ENCODE measurements around the gene UBASH3B.
A peak's percentile ranks its signal among the peaks of the same experiment; 100 is the strongest.

Gene UBASH3B

DNA sequence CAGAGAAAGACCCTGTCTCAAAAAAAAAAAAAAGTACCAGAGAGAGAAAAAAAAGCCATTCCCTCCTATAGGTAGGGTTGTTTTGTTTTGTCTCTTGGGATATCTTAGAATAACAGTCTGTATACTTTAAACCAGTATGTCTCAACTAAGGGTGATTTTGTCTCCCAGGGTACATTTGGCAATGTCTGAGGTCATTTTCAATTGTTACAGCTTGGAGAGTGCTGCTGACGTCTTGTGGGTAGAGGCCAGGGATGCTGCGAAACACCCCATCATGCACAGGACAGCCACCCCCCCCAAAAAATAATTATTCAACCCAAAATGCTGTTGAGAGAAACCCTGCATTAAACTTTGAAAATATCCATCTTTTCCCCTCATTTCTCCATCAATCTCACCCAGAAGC, 126.7 kb downstream of the UBASH3B start:
- no peak for DNase-seq (ENCODE audit: low read depth in 2 of 2)

DNA sequence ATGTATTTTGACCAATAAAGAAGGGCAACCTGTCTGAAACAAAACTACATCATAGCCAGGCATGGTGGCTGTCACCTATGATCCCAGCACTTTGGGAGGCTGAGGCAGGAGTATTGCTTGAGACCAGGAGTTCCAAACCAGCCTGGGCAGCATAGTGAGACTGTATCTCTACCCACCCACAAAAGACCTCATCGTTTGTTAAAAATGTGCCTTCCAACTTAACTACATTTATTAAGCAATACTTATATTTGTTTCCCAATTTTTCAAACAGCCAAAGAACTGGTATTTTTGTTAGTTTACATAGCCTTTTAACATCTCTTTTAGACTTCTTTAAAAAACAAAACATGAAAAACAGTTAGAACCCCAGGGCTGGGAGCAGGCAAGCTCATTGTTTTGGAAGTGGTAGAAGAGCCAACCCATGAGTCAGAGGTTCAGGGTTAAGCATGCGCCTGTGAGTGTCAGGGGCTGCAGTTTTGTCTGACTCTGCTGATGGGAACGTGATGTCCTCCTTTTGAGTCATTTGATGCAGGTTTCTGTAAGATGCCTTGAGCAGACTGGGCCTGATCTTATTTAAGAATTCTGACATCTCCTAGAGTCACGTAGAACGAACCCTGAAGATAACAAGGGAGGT, 128.9 kb downstream of the UBASH3B start:
- no peak for DNase-seq (ENCODE audit: low read depth in 2 of 2)

DNA sequence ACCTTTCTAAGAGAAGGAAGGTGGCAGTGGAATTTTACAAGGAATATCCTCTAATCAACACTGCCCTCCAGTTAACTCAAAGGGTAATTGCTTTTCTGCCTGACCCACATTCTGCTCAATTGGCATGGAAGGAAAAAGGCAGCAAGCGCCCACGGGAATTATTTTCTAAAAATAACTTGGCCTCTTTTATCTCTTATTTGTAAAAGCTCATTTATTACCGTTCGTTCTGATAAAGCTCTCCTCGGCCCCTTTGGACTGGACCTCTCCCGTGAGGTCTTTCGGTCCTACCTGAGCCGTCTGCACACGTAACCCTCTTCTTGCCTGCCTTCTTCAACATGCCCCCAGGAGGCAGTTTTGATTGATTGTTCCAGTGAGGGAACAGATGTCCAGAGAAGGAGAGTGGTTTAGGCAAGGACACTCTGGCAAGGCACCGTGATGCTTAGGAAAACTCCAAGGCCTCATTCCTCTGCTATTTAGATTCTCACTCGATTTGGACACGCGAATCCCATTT, 129.6 kb downstream of the UBASH3B start:
- no peak for DNase-seq (ENCODE audit: low read depth in 2 of 2)

DNA sequence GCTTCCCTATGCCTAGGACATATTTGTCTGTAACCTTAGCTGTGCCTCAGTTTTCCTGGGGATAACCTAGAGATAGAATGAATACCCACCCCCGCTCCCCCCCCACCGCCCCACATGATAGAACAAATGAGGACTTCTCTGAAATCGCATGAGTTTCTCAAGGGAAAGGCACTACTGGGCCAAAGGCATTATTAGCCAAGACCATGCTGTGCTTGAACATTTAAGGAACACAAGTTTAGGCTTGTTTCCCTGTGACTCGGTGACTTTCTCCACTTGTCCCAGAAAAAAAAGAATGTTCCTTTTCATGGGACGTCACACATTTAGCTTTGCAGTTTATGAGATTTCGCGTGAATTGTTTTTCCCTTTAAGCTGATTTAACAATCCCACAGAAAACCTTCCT, 131.4 kb downstream of the UBASH3B start:
- DNase-seq (ENCODE audit: low read depth in 2 of 2): no peak

DNA sequence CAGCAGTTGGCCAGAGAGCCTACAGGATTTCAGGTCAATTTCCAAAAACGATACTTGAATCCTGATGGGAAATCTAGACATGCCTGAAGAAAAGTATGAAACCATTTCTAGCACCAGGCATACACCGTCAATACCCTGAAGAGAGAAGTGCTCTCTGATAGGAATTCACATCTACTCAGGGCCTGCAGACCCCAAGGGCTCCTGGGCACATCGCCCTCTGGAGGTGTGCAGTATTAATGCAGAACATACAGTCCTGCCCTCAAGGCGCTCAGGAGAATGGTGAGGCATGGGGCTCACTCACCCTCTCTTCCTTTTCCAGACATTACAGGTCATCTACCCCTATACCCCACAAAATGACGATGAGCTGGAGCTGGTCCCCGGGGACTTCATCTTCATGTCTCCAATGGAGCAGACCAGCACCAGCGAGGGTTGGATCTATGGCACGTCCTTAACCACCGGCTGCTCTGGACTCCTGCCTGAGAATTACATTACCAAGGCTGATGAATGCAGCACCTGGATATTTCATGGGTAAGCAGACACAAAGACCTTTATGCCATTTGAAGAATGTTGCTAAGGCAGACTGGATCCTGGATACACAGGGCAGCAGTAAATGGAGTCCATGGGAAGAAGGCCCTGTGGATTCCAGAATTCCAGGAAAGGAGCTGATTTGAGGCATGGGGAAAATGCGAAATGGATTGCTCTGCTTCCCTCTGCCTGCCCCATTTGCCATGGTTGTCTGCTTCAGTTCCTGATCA, 133.4 kb downstream of the UBASH3B start:
- DNase-seq (ENCODE audit: low read depth in 2 of 2): no peak

DNA sequence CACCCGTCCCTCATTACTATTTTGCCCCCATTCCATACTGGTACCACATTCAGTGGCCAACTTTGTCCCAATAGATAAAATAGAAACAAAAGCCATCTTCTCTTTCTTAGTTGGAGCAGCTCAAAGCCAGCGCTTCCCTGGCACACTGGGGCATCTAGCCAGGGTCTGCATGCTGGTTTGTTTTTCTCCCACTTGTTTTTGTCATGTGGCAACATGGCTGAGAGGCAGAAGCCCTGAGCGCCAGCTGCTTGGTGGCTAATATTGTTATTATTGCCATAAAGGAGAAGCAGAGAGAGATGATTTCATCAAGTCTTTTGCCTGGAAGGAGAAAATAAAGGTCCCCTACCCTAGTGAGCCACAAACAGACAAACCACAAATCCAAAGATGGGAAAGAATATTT, 134.4 kb downstream of the UBASH3B start:
- DNase-seq (ENCODE audit: low read depth in 2 of 2): no peak

DNA sequence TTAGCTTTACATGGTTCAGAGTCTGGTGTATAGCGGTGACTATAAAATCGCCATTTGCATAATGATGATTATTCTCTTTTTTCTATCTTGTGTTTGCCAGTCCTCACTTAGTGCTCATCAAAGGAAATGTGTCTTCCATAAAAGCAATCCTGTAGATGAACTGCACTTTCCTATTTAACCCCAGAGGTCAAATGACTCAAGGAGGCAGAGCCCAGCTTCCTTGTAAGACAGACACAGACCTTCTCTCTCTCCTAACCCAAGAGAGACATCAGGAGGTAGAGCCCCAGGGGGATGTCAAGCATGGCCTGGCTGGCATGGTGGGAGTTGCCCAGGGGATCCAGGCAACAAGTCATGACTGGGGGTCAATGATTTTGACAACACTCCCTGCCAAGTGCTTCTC, 135.9 kb downstream of the UBASH3B start:
- DNase-seq (ENCODE audit: low read depth in 2 of 2): no peak

DNA sequence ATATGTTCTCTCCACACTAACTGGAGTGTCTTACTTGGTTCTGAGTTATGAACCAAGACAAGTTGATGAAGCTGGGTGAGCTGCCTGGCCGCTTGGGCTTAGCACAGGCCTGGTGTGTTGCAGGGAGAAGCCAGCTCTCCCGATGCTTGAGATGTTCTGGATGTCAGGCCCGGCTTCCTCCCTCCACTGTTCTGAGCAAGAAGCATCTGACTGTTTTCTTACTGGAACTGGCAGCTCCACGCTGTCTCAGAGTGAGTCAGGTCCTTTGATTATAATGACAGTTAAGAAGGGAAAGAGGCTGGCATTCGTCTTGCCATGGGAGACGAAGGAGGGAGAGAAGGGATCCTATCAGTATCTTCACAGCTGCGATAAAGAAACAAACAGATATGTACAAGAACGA, 136.3 kb downstream of the UBASH3B start:
- DNase-seq (ENCODE audit: low read depth in 2 of 2): no peak

DNA sequence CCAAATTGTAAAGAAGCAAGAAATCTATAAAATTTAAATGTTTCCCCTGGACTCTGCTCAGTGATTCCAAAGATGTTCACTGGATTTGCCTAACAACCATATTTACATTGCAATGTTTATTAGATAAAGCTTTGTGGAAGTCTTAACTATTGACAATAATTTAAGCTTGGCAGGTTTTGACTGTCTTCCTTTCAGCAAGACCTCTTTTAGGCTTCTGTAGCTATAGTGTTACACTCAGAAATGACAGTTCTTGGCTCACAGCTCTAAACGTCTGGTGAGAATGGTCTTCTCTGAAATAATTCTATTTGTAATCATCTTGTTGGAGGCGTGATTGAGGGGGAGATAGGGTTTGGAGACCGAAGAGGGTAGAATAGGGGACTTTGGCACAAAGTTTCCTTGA, 138.0 kb downstream of the UBASH3B start:
- no peak for DNase-seq (ENCODE audit: low read depth in 2 of 2)

DNA sequence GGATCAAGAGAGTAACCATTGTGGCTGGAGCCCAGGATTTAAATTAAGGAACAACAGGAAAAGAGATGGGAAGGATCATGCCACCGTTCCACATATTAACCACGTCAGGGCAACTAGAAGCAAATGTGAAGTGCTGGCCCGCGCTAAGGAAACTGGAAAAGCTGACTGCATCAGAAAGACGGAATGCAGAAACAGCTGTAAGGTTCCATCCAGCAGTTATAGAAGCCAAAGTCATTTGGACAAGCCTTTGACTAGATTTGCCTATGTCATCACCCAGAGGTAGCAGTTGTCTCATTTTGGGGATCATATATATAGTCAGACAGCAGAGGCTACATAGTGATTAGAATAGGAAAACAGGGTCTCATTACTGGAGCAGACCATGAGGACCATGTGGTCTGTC, 139.8 kb downstream of the UBASH3B start:
- DNase-seq (ENCODE audit: low read depth in 2 of 2): no peak

DNA sequence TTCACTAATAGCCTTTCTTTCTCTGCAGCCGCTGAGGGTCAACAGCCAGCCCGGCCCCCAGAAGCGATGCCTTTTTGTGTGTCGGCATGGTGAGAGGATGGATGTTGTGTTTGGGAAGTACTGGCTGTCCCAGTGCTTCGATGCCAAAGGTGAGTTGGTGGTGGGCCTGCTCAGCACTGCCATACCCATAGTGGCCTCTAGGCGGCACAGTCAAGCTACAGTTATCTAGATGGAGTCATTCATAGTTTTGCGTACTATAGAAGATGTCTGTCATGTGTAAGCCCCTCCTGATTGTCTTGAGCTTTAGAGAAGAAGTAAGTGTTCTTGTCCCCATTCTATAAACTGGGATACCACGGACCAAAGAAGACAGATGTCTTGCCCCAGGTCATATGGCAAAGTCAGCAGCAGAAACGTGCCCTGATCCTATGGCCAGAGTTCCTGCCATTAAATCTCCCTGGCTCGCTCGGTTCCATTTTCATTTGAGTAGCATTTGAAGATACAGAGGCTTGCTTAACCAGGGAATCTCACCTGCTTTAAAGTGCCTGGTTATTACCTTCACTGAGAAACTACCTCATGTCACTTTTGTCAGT, 140.7 kb downstream of the UBASH3B start:
- peak; percentile 64 for DNase-seq (ENCODE audit: low read depth in 2 of 2)

DNA sequence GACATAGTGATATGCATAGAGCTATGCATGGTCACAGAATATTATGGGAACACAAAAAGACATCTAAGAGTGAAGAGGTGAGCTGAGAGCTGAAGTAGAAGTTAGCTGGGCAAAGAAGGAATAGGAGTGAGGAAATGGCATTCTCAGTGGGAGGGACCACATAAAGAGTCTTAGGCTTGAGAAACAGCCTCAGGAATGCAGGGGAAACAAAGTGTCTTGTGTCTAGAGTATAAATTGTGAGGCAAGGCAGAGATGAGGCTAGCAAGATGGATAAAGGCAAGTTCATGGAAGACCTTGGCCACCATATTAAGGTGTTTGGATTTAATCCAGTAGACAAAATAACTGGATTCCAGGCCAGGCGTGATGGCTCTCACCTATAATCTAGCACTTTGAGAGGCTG, 142.1 kb downstream of the UBASH3B start:
- DNase-seq (ENCODE audit: low read depth in 2 of 2): no peak

DNA sequence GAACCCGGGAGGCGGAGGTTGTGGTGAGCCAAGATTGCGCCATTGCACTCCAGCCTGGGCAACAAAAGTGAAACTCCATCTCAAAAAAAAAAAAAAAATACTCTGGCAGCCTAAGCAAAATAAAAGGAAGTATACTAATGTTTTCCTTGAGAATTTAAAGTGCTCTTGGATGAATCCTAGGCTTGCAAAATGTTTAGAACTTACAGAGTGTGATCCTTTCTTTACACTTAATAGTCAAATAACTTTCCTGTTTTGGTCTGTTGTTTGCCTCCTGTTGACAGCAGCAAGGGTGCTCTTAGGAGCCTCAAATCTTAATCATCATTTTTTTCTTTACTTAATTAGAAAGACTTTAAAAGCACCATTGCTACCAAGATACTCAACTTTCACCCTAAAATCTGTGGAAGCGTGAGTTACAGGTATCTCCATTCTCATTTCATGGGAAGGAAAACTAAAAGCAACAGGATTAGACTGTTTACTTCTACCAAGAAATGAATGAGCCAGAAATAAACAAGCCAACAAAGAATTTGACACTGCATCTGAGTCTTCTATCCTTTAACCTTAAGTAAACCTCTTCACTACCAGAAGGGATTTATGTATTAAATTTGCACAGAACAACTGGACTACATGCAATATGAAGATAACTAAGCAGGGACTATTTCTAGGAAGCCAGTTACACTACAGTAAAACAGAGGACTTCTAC, 144.0 kb downstream of the UBASH3B start:
- no peak for DNase-seq (ENCODE audit: low read depth in 2 of 2)

DNA sequence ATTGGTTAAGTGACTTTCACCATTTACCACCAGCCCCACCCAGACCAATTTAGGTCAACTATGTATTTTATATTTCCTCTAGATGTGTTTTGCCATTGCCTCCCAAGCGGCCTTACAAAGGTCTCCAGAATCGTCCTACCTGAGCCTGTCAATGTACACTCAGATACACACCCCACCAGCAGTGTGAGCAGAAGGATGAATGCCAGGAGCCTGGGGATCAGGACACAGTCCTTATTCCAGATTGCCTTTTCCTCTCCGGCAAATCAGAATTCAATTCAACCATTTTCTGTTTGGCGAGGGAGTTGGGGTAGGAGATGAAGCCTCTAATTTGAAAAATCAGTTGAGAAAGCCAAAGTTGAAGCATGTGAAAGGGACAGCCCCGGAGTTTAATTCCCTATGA, 147.4 kb downstream of the UBASH3B start:
- DNase-seq (ENCODE audit: low read depth in 2 of 2): no peak

DNA sequence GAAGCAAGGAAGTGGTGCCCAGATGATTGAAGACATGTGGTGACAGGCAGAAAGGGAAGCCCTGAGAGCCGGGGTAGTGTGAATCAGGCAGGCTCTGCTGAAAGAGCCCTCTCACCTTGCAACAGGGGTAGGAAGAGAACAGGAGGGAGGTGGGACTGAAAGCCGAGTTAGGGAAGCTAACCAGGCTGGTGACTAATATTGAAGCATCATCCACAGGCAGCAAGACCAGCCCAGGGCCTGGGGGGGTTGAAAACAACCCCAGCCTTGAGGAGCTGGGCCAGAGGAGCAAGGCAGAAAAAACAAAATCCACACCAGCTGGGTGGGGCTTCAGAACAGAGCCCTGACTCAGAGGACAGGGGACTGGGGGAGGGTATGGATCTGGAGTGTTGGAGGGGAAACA, 147.8 kb downstream of the UBASH3B start:
- no peak for DNase-seq (ENCODE audit: low read depth in 2 of 2)

DNA sequence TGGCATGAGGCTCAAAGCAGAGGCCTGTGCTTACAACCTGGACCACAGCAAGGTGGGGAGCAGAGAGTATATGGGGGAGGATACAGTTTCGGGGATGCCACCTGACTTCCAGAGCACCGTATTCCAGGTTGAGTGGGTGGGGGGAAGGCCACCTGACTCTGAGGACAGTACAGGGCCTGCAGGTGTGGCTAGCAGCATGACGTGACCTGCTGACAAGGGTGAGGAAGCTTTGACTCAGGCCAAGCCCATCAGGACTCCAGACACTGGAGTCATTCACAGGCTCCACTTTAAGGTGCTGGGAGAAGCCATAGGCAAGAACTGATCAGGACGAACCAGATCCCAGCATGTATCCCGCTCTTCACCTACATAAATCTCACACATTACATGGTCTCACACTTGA, 148.2 kb downstream of the UBASH3B start:
- DNase-seq (ENCODE audit: low read depth in 2 of 2): no peak

DNA sequence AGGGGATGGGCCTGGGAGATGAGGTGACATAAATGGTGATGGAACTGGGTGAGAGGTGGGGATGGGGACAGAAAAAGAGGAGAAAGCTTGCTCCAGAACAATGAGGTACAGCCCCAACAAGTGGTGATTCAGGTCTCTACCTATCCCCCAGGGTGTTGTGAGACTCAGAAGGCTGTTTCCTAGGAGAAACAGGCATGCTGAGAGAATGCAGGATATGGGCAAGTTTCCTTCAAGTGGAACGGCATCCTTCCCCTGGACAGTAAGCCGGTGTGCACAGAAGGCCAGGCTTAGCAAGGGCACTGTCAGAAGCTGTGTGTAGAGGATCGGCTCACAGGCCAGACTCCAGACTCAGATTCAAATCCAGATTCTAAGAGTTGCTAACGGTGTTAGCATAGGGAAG, 148.6 kb downstream of the UBASH3B start:
- DNase-seq (ENCODE audit: low read depth in 2 of 2): no peak

DNA sequence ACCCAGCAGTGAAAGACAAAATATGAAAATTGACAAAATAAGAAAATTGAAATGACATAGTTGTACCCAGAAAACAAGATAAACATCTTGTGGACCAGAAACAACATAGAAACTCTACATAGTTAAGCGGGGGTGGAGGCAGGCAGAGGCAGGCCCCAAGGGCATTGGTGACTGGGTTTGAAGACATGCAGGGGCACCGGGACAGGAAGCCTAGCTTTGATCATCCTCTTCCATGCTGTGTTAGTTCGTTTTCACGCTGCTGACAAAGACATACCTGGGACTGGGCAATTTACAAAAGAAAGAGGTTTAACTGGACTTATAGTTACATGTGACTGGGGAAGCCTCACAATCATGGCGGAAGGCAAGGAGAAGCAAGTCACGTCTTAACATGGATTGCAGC, 149.3 kb downstream of the UBASH3B start:
- DNase-seq (ENCODE audit: low read depth in 2 of 2): no peak

DNA sequence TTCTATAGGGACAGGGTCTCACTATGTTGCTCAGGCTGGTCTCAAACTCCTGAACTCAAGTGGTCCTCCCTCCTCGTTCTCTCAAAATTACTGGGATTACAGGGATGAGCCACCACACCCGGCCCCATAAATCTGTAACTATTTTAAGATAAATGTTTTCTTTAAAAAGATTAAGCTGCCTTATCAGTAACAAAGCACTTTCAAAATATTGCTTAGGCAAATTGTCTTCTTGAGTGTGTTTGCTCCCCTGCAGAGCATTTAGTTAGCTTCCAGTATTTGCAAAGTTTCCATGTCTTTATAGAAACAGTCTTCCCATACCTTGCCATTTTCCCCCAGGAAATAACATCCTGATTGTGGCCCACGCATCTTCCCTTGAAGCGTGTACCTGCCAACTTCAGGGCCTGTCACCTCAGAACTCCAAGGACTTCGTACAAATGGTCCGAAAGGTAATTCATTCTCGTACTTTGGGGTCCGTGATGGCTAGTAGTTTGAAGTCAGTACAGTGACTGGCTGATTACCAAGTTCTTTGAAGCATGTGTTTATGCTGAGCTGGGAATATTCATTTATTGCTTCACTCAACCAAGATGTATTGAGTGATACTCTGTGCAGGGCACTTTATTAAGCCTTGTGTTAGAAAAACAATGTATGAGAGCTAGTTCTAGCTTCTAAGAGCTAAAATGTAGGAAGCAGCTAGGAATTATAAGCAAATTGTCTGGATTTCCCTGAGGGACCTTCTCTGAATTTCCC, 152.4 kb downstream of the UBASH3B start:
- DNase-seq (ENCODE audit: low read depth in 2 of 2): no peak

DNA sequence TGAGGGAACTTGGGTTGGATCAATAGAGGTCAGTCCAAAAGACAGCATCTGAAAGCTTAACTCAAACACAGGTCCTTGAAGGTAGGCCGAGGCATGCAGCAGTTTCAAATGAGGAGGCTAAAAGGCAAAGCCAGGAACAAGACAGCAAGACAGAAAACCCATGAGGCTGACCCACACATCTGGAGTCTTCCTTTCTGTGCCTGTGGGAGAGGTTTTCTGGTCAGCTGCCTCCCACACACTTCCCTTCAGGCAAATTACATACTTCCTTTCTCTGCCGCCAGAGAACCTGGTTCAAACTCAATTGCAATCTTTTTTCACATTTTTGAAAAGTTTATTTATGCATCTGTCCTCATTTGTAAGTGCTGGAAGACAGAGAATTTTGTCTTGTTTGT, 153.0 kb downstream of the UBASH3B start:
- no peak for DNase-seq (ENCODE audit: low read depth in 2 of 2)

DNA sequence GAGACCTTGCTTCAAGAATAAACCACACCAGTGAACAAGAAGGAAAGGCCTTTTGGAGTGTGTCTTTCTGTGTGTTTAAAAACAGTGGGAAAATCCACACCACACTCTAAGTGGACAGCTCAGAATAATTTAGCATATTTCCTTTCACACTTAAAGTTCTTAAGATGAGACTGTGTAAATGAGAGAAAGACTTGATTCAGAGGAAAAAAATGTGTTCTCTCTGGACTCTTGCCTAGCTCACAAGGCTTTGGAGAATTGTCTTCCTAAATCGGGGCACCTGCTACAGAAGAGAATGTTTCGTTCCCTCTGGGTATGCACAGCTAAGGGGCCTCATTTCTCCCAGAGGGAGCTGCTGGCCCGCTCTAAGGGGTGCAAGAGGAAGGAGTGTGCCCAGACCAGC, 154.3 kb downstream of the UBASH3B start:
- no peak for DNase-seq (ENCODE audit: low read depth in 2 of 2)

DNA sequence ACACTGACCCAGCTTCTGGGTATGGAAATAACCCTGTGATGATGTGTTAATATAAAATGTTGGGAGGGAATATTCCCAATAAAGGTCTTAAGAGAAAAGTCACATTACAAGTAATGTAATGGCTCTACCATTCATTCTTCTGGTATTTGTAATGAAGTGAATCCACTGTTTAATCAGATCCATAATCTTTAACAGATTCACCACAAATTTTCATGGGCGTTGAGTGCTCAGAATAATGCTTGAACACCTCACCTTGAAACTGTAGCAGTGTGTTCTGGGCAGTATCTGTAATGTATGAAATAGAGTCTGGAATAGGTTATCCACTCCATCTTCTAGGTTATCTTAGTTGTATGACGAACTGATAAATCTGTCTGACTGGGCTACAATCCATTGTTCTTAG, 156.2 kb downstream of the UBASH3B start:
- DNase-seq (ENCODE audit: low read depth in 2 of 2): no peak

Data from stimulated activated CD4-positive, alpha-beta T cell treated with anti-CD3 and anti-CD28 coated beads, Interleukin-1b, Interleukin-23, amount 100 ng/mL, for 4 hours (primary cell).